ENCODE data around the gene ALK.
A peak's percentile ranks its signal among the peaks of the same experiment; 100 is the strongest.

The ALK gene

GRCh38 chr2:29241341-29241740 is 680.0 kb downstream of the ALK start:
- no peak for DNase-seq

GRCh38 chr2:29240601-29241000 is 680.8 kb downstream of the ALK start:
- DNase-seq = no peak

DNA sequence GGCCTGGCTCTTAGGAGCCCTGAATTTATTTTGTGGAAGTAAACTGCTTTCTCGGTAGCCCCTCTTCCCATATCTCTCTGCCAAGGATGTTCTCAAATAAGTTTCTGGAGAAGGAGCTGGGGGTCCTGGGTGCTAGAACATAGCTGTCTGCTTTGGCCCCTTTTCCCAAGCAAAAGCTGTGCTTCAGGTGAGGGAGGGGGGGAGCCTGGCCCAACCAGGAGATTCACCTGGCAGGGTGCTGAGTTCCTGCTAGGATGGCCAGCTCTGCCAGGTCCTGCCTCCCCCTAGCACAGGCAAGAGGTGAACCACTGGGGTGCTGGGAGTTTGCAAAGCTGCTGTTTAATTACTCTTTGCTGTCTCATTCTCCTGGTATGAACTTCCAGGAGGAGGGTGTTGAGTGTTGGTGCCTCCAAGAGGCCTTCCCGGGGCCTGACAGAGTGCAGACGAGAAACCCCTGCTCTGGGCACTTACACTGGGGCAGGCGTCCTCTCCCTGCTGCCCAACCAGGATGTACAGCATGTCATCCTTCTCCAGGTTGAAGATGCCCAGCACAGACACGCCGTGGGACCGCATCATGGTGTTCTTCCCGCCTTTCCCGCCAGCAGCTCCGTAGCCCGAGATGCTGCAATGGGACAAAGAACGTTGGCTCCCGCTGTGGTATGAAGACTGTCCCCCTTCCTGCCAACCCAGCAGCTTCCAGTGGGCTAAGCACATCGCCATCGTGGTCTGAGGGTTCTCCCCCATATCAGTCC is 682.0 kb downstream of the ALK start:
- no peak for DNase-seq

DNA sequence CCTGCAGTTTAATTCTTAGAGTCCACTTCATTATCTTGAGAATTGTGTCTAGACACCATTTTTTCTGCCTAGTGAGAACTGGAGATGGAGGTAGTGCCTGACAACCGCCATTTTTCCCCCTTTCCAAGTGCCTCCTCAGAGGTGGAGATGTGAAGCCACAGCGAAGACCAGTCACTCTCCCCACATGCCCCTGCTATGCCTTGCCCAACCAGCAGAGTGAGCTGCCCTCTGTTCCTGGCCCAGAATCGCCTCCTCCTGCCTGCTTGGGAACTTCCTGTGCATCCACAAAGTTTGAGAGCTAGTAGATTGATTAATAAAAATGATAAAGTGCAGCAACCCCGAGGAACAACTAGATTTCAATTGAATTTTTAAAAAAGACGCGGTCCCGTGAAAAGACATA is 682.9 kb downstream of the ALK start:
- peak; percentile 19 to 50 for DNase-seq

- no peak for DNase-seq
Observed at GRCh38 chr2:29236074-29236473, 685.3 kb downstream of the ALK start.

GRCh38 chr2:29235411-29235810 is 686.0 kb downstream of the ALK start:
- no peak for DNase-seq

DNA sequence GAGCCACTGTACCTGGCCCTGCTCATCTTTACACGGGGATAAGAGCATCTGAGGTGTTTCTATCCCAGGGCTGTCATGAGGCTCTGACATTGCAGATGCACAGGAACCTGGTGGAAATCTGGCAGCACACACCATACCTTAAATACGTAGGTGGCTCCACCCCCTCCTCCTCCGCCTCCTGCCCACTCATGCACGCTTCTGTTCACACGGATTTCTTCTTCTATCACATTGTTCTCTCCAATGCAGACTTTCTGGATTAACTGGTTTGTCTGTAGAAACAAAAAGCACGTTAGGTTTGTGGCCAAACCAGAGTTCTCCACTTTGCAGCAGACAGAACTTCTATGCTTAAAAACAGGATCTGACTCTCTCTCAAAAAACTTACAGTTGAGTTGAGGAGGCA is 688.0 kb downstream of the ALK start:
- DNase-seq = no peak

DNA sequence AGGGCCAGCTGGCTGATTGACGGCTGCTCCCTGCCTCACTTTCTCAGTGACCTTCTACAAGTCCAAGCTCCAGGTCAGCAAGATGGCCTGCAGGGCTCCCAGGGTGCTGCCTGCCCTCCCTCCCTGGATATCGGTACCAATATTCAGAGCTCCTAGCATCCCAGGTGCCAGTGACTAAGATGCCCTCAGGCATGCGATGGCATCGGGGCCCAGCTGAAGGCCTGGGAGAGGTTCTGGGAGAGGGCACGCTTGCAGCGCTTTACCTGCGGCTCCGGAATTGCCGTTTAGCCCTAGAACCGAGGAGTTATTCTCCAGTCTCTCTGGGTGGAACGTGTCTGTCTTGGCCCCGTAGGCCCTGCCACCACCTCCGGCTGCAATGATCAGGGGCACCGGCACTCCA is 689.3 kb downstream of the ALK start:
- DNase-seq = no peak

DNA sequence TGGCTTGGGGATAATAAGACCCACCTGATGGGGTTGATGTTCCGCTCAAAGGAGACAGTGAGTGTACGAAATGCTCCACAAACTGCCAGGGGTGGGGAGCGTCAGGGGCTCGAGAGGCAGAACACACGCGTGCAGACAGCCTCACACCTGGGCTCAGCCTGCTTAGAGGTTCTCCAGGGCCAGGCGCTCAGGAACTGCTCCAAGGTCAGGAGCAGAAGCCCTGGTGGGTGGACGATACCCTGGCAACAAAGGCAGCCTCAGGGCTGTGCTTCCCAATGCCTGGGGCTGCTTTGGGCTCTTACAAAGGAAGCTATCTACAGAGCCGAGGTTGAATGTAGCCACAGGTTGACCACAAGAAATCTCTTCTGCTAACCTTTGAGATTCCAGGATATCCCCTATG is 691.7 kb downstream of the ALK start:
- no peak for DNase-seq

DNA sequence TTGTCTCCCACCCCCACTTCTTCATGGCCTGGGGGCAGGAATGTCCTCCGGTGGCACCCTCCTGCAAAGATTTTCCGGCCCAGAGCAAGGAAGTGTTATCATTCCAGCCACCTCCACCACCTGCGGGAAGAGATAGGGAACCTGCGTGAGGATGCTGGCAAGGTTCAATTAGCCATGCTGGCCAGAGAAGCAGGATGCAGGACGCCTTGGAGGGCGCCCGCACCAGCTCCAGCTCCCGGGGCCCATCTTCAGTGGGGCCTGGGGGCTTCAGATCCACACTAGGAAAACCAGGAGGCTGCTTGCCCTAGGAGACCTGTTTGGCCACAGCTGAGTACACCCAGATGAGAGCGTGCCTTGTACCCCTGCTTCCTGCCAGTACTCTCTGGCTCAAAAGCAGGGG is 692.4 kb downstream of the ALK start:
- no peak for DNase-seq

DNA sequence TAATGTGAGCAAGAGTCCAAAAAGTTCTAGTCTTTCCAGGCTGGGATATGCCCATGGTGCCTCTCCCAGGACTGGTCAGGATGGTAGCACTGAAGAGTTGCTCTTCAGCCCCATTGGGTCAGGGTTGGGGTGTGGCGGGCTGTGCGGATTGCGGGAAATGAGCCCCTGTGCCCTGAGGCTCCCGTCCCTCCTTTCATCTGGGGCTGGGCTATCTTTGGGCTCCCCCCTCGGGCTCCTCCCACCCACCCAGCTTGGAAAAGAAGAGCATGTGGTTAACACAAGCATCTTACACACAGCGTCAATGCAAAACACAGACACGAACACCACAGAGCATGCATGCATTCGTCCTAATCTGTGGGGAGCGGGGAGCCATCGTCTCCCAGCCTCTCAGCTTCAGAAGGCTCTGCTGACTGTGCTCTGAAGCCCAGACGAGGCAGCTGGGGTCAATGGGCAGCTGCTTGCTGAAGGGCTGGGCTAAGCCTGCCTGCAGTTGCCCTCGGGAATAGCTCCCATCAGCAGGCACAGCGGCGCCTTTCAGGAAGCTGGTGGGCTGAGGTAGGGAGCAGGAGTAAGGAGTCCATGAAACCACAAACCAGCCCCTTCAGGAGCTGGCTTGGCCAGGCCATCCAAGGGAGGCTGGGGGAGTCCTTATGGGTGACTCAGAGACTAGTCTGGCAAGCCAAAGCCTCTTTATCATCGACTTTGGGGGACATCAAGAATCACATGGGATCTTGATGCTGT is 693.3 kb downstream of the ALK start:
- DNase-seq = no peak

DNA sequence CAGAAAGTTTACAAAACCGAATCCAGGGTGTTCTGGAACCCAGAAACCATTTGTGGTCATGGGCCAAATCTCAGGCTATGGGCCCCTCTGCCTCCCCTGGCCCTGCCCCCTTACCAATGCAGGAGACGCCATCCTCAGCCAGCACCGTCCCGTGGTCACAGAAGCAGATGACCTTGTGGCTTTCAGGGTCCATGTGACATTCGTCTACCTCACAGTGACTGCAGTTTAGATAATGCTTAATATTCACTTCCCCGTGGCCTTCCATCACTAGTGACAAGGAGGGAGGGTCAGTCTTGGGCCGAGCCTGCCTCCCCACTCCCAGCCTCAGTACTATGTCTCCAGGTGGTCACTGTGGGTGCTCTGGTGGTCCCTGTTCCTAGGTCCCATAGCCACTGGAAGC is 694.6 kb downstream of the ALK start:
- peak in 1 of 2 donors; percentile 14 for DNase-seq

- DNase-seq = no peak
Observed at GRCh38 chr2:29226375-29226774, 695.0 kb downstream of the ALK start.

- no peak for DNase-seq
Observed at GRCh38 chr2:29225814-29226213, 695.6 kb downstream of the ALK start.

DNA sequence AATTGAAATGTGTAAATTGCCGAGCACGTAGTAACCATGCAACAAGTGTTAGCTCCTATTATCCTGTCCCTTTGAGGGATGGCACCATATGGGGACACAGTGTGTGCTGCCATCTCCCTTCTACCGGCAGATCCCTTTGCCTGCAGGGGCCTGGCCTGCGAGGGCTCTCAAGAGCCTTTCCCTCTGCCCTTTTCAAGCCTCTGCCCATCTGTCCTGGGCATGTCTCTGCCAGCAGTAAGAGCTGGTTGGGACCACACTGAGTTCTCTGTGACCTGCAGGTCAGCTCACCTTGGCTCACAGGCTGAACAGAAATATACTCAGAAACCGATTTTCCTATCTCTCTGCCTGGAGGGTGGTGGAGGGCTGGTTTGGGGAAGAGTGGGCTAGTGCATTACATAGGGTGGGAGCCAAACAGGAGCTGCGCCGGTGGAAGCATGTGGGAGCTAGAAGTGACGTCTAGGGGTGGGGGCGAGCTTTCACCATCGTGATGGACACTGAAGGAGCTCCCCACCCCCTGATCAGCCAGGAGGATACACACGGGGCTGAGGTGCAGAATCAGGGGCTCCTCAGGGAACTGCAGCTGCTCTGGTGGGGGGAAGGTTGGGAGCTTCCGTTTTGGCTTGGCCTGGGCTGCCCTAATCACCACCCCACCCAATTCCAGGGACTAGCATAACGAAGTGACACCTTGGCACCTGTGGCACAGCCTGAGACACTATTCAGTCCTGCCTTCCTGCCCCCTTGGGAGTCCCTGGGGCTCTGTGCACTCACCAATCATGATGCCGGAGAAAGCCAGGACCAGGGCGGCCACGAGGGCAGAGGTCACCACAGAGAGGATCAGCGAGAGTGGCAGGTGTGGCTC is 696.5 kb downstream of the ALK start:
- DNase-seq = no peak

- peak; percentile 88 to 89 for DNase-seq
Observed at GRCh38 chr2:29223851-29224692, 697.3 kb downstream of the ALK start.

DNA sequence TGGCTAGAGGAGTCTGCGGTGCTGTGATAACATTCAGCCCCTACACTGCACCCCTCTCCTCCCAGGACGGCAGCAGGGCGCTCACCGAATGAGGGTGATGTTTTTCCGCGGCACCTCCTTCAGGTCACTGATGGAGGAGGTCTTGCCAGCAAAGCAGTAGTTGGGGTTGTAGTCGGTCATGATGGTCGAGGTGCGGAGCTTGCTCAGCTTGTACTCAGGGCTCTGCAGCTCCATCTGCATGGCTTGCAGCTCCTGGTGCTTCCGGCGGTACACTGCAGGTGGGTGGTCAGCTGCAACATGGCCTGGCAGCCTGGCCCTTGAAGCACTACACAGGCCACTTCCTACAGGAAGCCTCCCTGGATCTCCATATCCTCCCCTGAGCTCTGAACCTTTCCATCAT is 698.1 kb downstream of the ALK start:
- no peak for DNase-seq

DNA sequence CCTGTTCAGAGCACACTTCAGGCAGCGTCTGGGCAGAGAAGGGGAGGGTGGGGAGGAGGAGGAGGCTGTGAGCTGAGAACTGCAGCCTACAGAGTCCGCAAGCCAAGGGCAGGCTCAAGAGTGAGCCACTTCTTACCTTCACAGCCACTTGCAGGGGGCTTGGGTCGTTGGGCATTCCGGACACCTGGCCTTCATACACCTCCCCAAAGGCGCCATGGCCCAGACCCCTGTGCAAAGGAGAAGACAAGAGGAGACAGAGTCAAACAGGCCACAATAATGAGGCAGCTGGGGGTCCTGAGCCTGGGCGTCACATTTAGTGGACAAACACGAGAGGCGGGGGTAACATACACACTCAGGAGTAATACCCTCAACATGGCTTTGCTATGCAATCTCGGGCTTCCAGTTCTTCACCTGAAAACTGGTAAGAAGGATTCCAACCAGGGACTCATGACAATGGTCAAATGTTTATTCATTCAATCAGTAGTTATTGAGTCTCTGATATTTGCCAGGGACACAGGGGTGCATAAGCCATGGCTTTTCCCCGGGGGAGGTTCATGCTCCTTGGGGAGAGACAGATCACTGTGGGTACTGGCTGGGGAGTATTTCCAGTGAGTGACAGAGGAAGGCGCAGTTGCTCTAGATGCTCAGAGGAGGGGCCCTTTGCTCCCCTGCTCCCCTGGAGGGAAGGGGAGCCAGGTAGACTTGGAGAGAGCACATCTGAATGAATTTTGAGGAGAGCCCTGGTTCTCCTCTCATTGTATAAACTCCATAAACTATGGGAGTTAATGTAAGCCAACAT is 698.8 kb downstream of the ALK start:
- DNase-seq = no peak

DNA sequence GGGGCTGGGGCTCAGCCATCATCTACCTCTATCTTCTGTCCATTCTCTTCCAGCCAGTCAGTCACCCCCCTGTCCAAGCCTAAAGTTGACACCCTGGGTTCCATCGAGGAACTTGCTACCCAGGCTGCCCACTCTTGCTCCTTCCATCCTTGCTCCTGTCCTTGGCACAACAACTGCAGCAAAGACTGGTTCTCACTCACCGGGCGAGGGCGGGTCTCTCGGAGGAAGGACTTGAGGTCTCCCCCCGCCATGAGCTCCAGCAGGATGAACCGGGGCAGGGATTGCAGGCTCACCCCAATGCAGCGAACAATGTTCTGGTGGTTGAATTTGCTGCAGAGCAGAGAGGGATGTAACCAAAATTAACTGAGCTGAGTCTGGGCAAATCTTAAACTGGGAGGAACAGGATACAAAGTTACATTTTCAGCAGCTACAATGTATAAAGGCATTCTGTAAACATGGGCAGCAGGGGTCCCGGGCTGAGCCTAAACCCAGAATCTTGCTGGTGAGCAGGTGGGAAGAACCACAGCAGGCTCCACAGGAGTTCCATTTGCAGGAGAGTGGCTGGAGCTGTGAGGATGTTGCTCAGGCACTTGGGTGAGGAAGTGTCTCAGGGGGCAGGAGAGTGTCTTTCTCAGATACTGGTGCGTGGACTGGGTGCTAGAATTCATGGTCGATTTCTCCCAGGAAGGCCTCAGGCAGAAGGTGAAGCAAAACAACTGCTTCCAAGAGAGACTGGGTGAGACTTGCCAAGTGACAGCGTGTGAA is 700.7 kb downstream of the ALK start:
- no peak for DNase-seq

GRCh38 chr2:29219374-29219773 is 702.0 kb downstream of the ALK start:
- no peak for DNase-seq
